Right renal pelvis (tissue), 4 donors: ENCODE results near the gene ZSCAN10. TPM values are rescaled to one million over a fixed set of nuclear protein-coding genes. Genes with fewer than 3 reads are reported as not detected.
"Not testable (repeated sequence)": the region's sequence is repeated elsewhere in the genome, so short reads cannot be mapped to it uniquely, and the experiment has no call there.

Source experiments
- DNase-seq, 4 donors: peaks; one replicate each; pipeline ENCODE4 v3.0.0-alpha.2; 2013; ENCODE audit warnings: low read depth in 4 of 4, low spot score in 3 of 4, missing footprints in 1 of 4
- polyA plus RNA-seq, 4 donors: library from polyadenylated mRNA; unstranded; fragments of 120-200 nt; gene quantifications; one replicate each; pipeline ENCODE4 v1.2.1, GENCODE V29; 2013; ENCODE audit not compliant: insufficient read length in 4 of 4

Gene ZSCAN10
- polyA plus RNA-seq, result under 1 TPM in 2 of 4 donors, not detected in 2; 0.11 to 0.12 TPM

GRCh38 chr16:3098459-3099394 lies at the start of gene ZSCAN10:
TSS of gene ZSCAN10 (minus strand) at chr16:3099294. CDS start at chr16:3092937, 6,357 bp downstream.
- no peak for DNase-seq

GRCh38 chr16:3148256-3149192 lies 49.4 kb upstream of the ZSCAN10 start:
- no peak for DNase-seq

GRCh38 chr16:3147757-3148104 lies 48.6 kb upstream of the ZSCAN10 start:
- no peak for DNase-seq

- DNase-seq, result no peak
These were observed 48.1 kb upstream of the ZSCAN10 start for GRCh38 chr16:3147046-3147756.

- DNase-seq, result no peak
These were observed 46.6 kb upstream of the ZSCAN10 start for GRCh38 chr16:3145660-3146059.

GRCh38 chr16:3145151-3145550 lies 46.1 kb upstream of the ZSCAN10 start:
- no peak for DNase-seq

- no peak for DNase-seq
These were observed 45.4 kb upstream of the ZSCAN10 start for GRCh38 chr16:3144321-3144983.

GRCh38 chr16:3143598-3144320 lies 44.7 kb upstream of the ZSCAN10 start:
- no peak for DNase-seq

- DNase-seq, result no peak
These were observed 44.1 kb upstream of the ZSCAN10 start for GRCh38 chr16:3143189-3143588.

GRCh38 chr16:3142770-3143169 lies 43.7 kb upstream of the ZSCAN10 start:
- no peak for DNase-seq

- no peak for DNase-seq
These were observed 43.2 kb upstream of the ZSCAN10 start for GRCh38 chr16:3142327-3142726.

- no peak for DNase-seq
These were observed 42.8 kb upstream of the ZSCAN10 start for GRCh38 chr16:3141781-3142311.

- no peak for DNase-seq
These were observed 41.7 kb upstream of the ZSCAN10 start for GRCh38 chr16:3140603-3141427.

GRCh38 chr16:3139561-3139960 lies 40.5 kb upstream of the ZSCAN10 start:
- DNase-seq, result not testable (repeated sequence)

- no peak for DNase-seq
These were observed 39.8 kb upstream of the ZSCAN10 start for GRCh38 chr16:3138823-3139426.

GRCh38 chr16:3138342-3138741 lies 39.2 kb upstream of the ZSCAN10 start:
- no peak for DNase-seq

GRCh38 chr16:3137267-3137666 lies 38.2 kb upstream of the ZSCAN10 start:
- DNase-seq, result no peak
